Left kidney (tissue), 2 donors: ENCODE measurements around the gene LRRC37A2. TPM values are rescaled to one million over a fixed set of nuclear protein-coding genes. Genes with fewer than 3 reads are reported as not detected.
"Not testable (repeated sequence)": the region's sequence is repeated elsewhere in the genome, so short reads cannot be mapped to it uniquely, and the experiment has no call there.

Source experiments
- DNase-seq: peaks from one replicate; pipeline ENCODE4 v3.0.0-alpha.2; 2013
- polyA plus RNA-seq: library from polyadenylated mRNA; unstranded; fragments of 120-200 nt; gene quantifications from one replicate; pipeline ENCODE4 v1.2.1, GENCODE V29; 2013; ENCODE audit not compliant: insufficient read length

Gene LRRC37A2
- polyA plus RNA-seq, 1 donor = 56.6 TPM

- DNase-seq = not testable (repeated sequence)
Measured at GRCh38 chr17:46591332-46591731, 79.1 kb downstream of the LRRC37A2 start.

- DNase-seq = not testable (repeated sequence)
Measured at GRCh38 chr17:46598344-46598931, 86.2 kb downstream of the LRRC37A2 start.

GRCh38 chr17:46600767-46601166 lies 88.5 kb downstream of the LRRC37A2 start:
- DNase-seq = not testable (repeated sequence)

GRCh38 chr17:46603125-46603524 lies 90.9 kb downstream of the LRRC37A2 start:
- not testable (repeated sequence) for DNase-seq

Other genes with a start within 250 kb of the LRRC37A2 start
- 7.8 TPM for gene LRRC37A, start 217.3 kb upstream of the LRRC37A2 start, polyA plus RNA-seq
- 16.5 TPM for gene ARL17B, start 150.7 kb upstream of the LRRC37A2 start, polyA plus RNA-seq
- 42.5 TPM for gene ARL17A, start 67.2 kb downstream of the LRRC37A2 start, polyA plus RNA-seq
- gene NSF, start 78.2 kb downstream of the LRRC37A2 start, polyA plus RNA-seq = 37.9 TPM